ENCODE results near the gene NDUFS4.

Gene NDUFS4

DNA sequence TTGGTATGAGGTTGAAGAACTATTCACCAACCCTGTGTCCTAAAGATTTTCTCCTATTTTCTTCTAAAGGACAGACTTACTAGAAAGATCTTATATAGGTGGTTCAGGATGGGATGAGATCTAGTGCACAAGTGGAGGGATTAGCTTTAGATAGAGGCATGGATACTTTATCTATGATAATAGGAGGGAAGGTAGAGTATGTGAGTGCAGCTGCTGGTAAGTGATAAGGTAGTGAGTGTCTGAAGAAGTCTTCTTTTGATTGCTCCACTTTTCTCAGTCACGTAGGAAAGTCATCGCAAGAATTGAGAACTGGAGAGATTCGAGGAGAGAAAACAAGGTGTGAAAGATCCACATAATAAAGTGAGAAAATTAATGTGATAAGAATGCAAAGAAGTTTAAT, 6.0 kb upstream of the NDUFS4 start:
- no peak for TF ChIP-seq CTCF (IDR thresholded peaks at IDR 0.05; ENCODE audit: control insufficient read depth, extremely low read depth, insufficient read depth)
- no peak overlapping the region for H3K4me3 ChIP-seq (ENCODE audit: low read depth, low read length)
- DNase-seq (ENCODE audit: low read depth): no peak

DNA sequence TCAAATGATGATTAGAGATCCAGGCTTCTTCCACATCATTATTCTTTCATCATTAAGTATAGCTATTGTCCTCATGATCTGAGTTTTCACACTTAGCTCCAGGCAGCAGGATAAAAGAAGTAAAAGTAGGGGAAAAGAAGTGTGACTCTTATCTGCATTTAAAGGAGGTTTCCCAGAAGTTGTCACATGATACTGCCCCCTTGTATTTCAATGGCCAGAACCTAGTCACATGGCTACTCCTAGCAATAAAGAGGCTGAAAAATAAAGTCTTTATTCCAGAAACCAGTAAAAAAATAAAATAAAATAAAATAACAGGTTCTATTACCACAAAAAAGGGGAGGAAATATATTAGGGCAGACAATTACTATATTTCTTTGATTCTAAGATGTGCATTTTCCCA, 5.3 kb upstream of the NDUFS4 start:
- DNase-seq (ENCODE audit: low read depth): no peak
- H3K4me3 ChIP-seq (ENCODE audit: low read depth, low read length): no peak overlapping the region
- no peak for TF ChIP-seq CTCF (IDR thresholded peaks at IDR 0.05; ENCODE audit: control insufficient read depth, extremely low read depth, insufficient read depth)

- no peak for DNase-seq (ENCODE audit: low read depth)
- no peak for TF ChIP-seq CTCF (IDR thresholded peaks at IDR 0.05; ENCODE audit: control insufficient read depth, extremely low read depth, insufficient read depth)
- no peak overlapping the region for H3K4me3 ChIP-seq (ENCODE audit: low read depth, low read length)
These were observed 4.4 kb upstream of the NDUFS4 start for GRCh38 chr5:53556001-53556400.

- no peak overlapping the region for H3K4me3 ChIP-seq (ENCODE audit: low read depth, low read length)
- no peak for DNase-seq (ENCODE audit: low read depth)
- TF ChIP-seq CTCF (IDR thresholded peaks at IDR 0.05; ENCODE audit: control insufficient read depth, extremely low read depth, insufficient read depth): no peak
These were observed 3.1 kb upstream of the NDUFS4 start for GRCh38 chr5:53557386-53557785.

DNA sequence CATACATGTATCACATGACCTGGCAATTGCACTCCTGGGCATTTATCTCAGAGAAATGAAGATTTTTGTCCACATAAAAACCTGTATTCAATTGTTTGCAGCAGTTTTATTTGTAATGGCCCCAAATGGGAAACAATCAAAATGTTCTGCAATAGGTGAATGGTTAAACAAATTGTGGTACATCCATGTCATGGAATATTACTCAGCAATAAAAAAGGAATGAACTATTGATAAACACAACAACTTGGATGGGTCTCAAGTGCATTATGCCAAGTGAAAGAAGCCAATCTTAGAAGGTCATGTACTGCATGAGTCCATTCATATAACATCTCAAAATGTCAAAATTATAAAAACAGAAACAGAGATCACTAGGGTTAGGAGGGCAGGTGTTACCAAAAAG, 1.5 kb upstream of the NDUFS4 start:
- no peak overlapping the region for H3K4me3 ChIP-seq (ENCODE audit: low read depth, low read length)
- no peak for DNase-seq (ENCODE audit: low read depth)
- no peak for TF ChIP-seq CTCF (IDR thresholded peaks at IDR 0.05; ENCODE audit: control insufficient read depth, extremely low read depth, insufficient read depth)

- TF ChIP-seq CTCF (IDR thresholded peaks at IDR 0.05; ENCODE audit: control insufficient read depth, extremely low read depth, insufficient read depth): no peak
- peak overlapping the region; percentile 96 for H3K4me3 ChIP-seq (ENCODE audit: low read depth, low read length)
- no peak for DNase-seq (ENCODE audit: low read depth)
These were observed 411 bp upstream of the NDUFS4 start for GRCh38 chr5:53560028-53560427.

DNA sequence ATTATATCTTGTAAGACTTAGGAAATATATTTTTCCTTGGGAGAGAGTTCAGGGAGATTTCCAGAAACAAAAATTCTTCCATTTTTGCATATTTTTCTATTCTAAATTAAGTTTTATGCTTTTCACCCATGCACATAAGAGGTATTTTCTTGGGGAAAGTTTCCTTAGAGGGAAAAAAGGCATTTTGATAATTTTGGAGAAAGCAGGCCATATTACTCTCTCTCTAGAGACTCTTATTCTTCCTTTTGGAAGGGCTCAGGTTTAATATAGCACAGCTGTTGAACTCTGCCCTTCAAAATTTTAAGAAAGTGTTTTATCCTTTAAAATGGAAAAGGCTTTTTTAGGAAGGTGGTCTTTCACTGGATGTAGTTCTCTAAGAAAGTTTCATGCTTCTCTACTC, 8.0 kb downstream of the NDUFS4 start:
- H3K4me3 ChIP-seq (ENCODE audit: low read depth, low read length): no peak overlapping the region
- no peak for TF ChIP-seq CTCF (IDR thresholded peaks at IDR 0.05; ENCODE audit: control insufficient read depth, extremely low read depth, insufficient read depth)
- no peak for DNase-seq (ENCODE audit: low read depth)
